Stimulated activated CD4-positive, alpha-beta T cell treated with anti-CD3 and anti-CD28 coated beads, Interleukin-1b, Interleukin-23, amount 100 ng/mL, for 24 hours (primary cell): ENCODE results near the gene SIPA1L3.
"Not testable (repeated sequence)": the region's sequence is repeated elsewhere in the genome, so short reads cannot be mapped to it uniquely, and the experiment has no call there.

Source experiments
- DNase-seq, 4 experiments: peaks; one replicate each; pipeline ENCODE4 v3.0.0-alpha.2; 2020; ENCODE audit warnings: low read depth in 4 of 4, low spot score in 1 of 4

The SIPA1L3 gene

GRCh38 chr19:38018694-38019395 lies 111.8 kb downstream of the SIPA1L3 start:
- DNase-seq, result no peak

- no peak for DNase-seq
Observed at GRCh38 chr19:38019396-38019724, 112.4 kb downstream of the SIPA1L3 start.

- no peak for DNase-seq
Observed at GRCh38 chr19:38020311-38020710, 113.3 kb downstream of the SIPA1L3 start.

- DNase-seq, result no peak
Observed at GRCh38 chr19:38021352-38021751, 114.3 kb downstream of the SIPA1L3 start.

GRCh38 chr19:38022791-38023670 lies 116.0 kb downstream of the SIPA1L3 start:
- no peak for DNase-seq

- DNase-seq, result no peak
Observed at GRCh38 chr19:38023671-38024541, 116.9 kb downstream of the SIPA1L3 start.

- DNase-seq, result no peak
Observed at GRCh38 chr19:38024992-38025908, 118.2 kb downstream of the SIPA1L3 start.

- DNase-seq, result no peak
Observed at GRCh38 chr19:38025909-38026307, 118.9 kb downstream of the SIPA1L3 start.

GRCh38 chr19:38028913-38029510 lies 122.0 kb downstream of the SIPA1L3 start:
- no peak for DNase-seq

GRCh38 chr19:38030001-38030400 lies 123.0 kb downstream of the SIPA1L3 start:
- not testable (repeated sequence) for DNase-seq

- no peak for DNase-seq
Observed at GRCh38 chr19:38030686-38031422, 123.8 kb downstream of the SIPA1L3 start.

GRCh38 chr19:38031423-38031770 lies 124.4 kb downstream of the SIPA1L3 start:
- no peak for DNase-seq

GRCh38 chr19:38032151-38032550 lies 125.1 kb downstream of the SIPA1L3 start:
- DNase-seq, result no peak

GRCh38 chr19:38032951-38033350 lies 125.9 kb downstream of the SIPA1L3 start:
- no peak for DNase-seq

GRCh38 chr19:38033658-38034491 lies 126.9 kb downstream of the SIPA1L3 start:
- no peak for DNase-seq

- DNase-seq, result no peak
Observed at GRCh38 chr19:38034492-38034860, 127.5 kb downstream of the SIPA1L3 start.

- DNase-seq, result no peak
Observed at GRCh38 chr19:38035515-38036495, 128.8 kb downstream of the SIPA1L3 start.
